T-helper 1 cell treated with Interleukin-12 subunit alpha and Interleukin-12 subunit beta and Interleukin-4 antibody, amounts not matched to agents 30 ng/mL and 1 ng/mL, for 36 hours (primary cell): ENCODE measurements around the gene TRAPPC2. TPM values are rescaled to one million over a fixed set of nuclear protein-coding genes. Genes with fewer than 3 reads are reported as not detected.

ENCODE experiments used
- intact Hi-C: fragments of 100-400 bp; cut with micrococcal nuclease; formaldehyde crosslinking; loops from one replicate; pipeline ENCODE4 v1.15.1; 2024
- total RNA-seq: library from RNA; stranded (reverse); gene quantifications from 2 replicates; pipeline ENCODE4 v1.2.3, GENCODE V29; 2022

The TRAPPC2 gene
- total RNA-seq, result 22.5 and 25.6 TPM in 2 replicates

DNA sequence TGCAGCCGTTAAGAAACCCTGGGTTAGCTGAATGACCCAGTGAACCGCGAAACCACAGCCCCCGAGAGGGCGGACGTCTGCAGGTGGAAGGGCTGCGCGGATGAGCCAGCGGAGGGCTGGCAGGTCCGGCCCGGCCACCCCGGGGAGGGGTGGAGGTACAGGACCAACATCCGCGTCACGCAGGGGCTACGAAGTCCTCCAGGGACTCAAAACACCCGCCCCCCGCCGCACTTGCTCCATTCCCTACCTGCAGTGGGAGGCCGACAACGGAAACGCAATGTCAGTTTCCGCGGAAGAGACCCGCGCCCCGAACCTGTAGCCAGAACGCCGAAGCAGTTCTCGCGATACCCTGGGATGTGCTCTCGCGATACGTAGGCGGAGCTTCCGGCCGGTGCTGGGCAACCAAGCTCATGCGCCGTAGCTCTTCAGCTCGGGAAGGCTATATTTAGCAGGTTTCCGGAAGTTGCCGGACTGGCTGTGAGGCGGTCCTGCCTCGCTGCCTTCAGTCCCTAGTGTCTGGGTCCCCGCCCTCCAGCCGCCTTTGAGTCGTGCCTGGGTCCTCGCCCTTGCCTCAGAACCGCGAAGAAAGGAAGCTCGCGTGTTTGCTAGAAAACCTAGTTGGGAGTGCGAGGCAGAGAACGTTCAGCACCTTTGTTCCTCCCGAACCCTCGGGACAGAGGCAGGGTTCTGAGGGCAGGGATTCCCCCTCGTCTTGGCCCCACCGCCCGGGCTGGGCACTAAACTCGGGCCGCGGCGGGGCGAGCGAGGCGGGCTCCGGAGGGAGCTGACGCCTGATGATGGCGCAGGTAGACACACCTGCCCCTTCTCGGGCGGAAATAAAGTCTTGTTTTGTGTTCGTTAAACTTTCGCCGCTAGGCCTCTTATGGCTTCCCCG is at the start of gene TRAPPC2, which contains the start of gene OFD1:
Gene TRAPPC2 (minus strand): TSS at position 343 of the 895 bp plus-strand sequence. CDS start 14,657 bp downstream, outside the sequence.
Gene OFD1 (plus strand): TSS at position 471 of the 895 bp plus-strand sequence. CDS start 324 bp downstream, at position 795.
- intact Hi-C loops, result loop anchor here (1.0 to 10.0 kb wide), 13 partner anchors 8 to 1976 kb away; partner anchors contain the start of genes FANCB, GEMIN8, MOSPD2 and MSL3

DNA sequence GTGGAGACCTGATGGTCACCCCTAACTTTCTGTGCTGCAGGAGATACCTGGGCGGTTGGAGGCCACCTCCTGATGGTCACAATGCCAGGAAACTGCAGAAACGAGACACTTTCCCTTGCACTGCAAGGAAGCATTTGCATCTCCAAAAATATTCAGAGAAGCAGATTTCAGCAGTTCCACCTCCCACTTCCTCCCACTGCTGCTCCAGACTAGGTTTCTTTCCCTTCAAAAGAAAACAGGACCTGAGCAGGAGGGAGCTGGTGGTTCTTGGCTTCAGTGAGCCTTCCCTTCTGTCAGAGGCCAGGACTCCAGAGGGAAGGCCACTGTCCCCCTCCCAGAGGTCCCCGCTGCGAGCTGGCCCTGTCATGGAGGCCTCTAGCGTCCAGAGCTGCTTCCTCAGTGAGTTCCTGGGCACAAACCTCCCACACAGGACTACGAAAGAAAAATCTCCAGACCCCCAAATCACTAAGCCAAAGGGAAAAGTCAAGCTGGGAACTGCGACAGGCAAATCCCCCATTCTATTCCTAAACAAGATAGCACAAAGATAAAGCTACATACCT is 46.5 kb upstream of the TRAPPC2 start:
- intact Hi-C loops, result no loop called here

- intact Hi-C loops, result no loop called here
Measured at GRCh38 chrX:13778916-13779315, 44.5 kb upstream of the TRAPPC2 start.

GRCh38 chrX:13776387-13776786 is 42.0 kb upstream of the TRAPPC2 start:
- intact Hi-C loops, result no loop called here

- intact Hi-C loops, result no loop called here
Measured at GRCh38 chrX:13775837-13776236, 41.4 kb upstream of the TRAPPC2 start.

DNA sequence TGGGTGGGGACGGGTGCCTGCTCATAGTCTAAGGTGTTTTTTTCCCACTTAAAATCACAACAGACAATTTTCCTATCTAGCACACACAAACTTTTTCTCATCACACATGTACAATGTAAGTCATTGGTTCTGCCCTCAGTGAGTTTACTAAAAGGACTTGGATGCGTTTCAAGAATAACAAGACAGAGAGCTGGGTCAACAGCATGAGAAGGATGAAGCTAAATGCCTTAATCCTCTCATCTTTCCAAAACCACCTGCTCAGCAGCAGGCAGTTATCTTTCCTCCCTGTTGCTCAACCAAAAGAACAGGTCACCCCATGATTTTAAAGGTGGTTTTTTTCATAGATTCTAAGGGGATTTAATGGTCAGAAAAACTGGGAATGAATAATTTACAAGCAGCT is 40.3 kb upstream of the TRAPPC2 start:
- intact Hi-C loops, result no loop called here

GRCh38 chrX:13770013-13770535 is 35.7 kb upstream of the TRAPPC2 start:
- intact Hi-C loops, result no loop called here

DNA sequence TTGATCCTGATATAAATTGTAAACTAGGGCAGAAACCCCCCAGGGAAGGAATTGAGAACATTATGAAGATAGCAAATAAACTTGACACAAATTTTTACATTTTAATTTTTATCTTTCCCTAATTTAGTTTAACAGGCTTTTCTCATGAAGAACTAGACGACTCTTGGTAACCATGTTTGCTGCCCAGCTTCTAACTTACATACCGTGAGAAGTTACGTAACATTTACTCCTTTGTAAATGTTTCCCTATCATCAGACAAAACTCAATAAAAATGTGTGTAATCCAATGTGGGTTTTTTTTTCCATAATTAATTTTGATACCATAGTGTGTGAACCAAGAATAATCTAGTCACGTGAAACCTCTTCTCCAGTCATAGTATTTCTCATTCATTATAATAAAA is 34.5 kb upstream of the TRAPPC2 start:
- intact Hi-C loops, result no loop called here

- intact Hi-C loops, result no loop called here
Measured at GRCh38 chrX:13764765-13765164, 30.3 kb upstream of the TRAPPC2 start.

- intact Hi-C loops, result no loop called here
Measured at GRCh38 chrX:13764281-13764680, 29.9 kb upstream of the TRAPPC2 start.

DNA sequence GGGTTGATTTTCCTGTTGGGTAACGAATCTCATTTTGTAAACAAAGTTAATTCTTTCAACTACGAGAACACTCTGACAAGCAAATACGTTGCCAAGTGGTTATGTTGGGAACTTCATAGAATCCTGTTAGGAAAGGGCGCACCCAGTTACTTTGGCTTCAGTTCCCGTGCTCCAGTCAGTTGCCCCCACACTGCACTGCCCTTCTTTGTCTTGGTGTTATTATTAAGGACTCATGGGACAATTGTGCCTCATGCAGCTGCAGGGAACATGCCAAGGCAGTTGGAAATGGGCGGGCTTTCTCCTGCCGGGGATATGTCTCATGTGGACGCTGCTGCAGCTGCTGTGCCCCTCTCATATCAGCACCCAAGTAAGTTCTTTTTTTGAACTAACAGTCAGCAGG is 29.1 kb upstream of the TRAPPC2 start:
- intact Hi-C loops, result no loop called here

DNA sequence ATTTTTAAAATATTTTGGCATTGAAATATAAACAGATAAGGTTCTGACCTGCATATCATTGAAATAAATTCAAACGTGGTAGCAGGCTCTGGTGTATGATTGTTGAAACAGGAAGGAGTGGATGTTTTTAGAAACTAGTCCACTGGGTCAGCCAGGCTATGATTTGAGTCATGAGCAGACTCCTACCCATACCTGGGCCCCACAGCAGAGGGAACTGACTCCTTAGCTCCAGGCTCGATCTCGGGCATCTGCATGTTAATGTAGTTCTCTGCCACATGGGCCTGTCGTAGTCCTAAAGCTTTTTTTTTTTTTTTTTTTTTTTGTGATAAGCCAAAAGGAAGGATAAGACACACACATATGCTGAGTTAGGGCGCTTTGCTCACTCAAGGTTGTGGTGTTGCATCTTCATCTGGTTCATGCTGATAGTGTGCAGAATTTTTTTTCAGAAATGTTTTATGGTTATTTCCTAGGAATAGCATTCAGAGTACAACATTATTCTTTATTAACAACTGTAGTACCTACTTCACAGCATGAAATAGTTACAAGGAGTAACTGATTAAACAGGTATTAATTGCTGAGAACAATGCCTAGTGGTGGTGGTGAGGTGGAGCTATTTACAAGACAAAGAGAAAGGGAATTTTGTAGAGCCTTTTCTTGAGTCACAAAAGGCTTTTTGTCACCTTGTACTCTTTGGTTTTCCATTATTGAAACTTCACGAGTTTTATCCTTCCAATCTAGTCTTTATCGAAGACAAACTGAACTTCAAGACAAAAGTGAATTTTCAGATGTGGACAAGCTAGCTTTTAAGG is 27.4 kb upstream of the TRAPPC2 start:
- intact Hi-C loops, result no loop called here

GRCh38 chrX:13760426-13760825 is 26.0 kb upstream of the TRAPPC2 start:
- intact Hi-C loops, result no loop called here

GRCh38 chrX:13759152-13759718 is 24.8 kb upstream of the TRAPPC2 start:
- intact Hi-C loops, result no loop called here

- intact Hi-C loops, result no loop called here
Measured at GRCh38 chrX:13756381-13756780, 22.0 kb upstream of the TRAPPC2 start.

GRCh38 chrX:13755254-13755653 is 20.8 kb upstream of the TRAPPC2 start:
- intact Hi-C loops, result no loop called here

DNA sequence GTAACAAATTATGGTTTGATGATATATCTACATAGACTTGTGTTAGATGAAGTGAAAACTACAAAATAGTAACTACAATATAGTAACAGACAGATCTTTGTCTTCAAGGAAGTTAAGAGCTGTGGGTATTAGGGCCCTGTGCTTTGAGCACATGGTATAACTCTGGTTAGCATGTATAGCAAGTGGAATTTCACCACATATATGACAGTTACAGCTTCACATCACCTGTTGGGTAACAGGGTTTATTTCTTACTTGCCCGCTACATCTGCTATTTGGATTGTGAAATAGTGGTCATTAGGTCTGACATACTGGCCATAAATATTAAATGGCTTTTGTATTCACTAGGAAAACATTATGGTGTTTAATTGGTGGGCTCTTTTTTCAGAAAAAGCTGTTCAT is 20.3 kb upstream of the TRAPPC2 start:
- intact Hi-C loops, result no loop called here

- intact Hi-C loops, result no loop called here
Measured at GRCh38 chrX:13752646-13753045, 18.2 kb upstream of the TRAPPC2 start.

DNA sequence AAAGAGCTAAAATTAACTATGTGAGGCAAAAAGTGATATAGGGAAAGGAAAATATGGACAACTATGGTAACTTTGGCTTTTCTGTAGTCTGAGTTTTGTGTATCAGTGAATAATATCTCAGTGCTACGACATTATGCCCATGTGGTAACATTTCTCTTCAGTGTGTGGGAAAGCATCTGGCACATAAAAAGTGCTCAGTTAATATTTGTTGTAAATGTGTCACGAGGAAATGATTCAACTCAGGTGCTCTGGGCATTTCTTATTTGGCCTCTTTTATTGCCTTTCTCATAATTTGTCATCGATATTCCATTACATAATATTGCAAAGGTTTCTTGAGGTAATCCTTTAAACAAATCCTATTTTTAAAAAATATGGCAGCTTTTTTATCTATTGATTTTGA is 17.7 kb upstream of the TRAPPC2 start:
- intact Hi-C loops, result no loop called here

DNA sequence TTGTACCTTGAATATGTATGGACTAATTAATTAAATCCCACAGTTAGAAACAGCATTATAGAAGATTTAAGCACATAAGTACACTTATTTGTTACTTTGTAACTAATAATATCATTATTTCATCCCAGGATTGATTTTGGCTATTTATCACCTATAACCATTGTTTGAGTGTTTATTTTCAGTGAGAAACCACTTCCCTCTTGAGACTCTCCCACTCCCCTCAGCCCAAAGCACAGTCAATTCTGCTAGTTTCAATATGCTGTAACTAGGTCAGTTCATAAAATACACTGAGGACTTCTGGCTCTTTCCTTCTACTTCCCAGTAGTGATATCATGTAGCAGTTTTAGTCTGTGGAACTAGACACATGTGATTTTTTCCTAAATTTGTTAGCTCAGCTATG is 16.4 kb upstream of the TRAPPC2 start:
- intact Hi-C loops, result loop anchor here (1.0 kb wide), 1 partner anchor 281 kb away; no protein-coding TSS in a partner anchor

- intact Hi-C loops, result loop anchor here (1.0 kb wide), 1 partner anchor 282 kb away; no protein-coding TSS in a partner anchor
Measured at GRCh38 chrX:13750204-13750603, 15.8 kb upstream of the TRAPPC2 start.
